Ovary (tissue), 9 donors: ENCODE measurements around the gene ZNF423. TPM values are rescaled to one million over a fixed set of nuclear protein-coding genes. Genes with fewer than 3 reads are reported as not detected.

Experiments
- DNase-seq, 5 donors: peaks; one replicate each; pipeline ENCODE4 v3.0.0-alpha.2; 2019 to 2020
- H3K27ac ChIP-seq, 2 donors: fragments of 200-600 bp; one replicate each; pipeline versions ENCODE4 v1.5.1 to v1.8.0; 2019 to 2022
- H3K27me3 ChIP-seq: fragments of 200-600 bp; one replicate; pipeline ENCODE4 v1.8.0; 2022
- H3K36me3 ChIP-seq: fragments of 200-600 bp; sonication (generic); one replicate; pipeline ENCODE4 v1.5.1; 2019
- H3K4me1 ChIP-seq: one replicate; pipeline ENCODE4 v1.8.1; 2013; ENCODE audit warnings: mild to moderate bottlenecking, moderate library complexity; ENCODE audit not compliant: insufficient read depth
- H3K4me3 ChIP-seq: fragments of 200-600 bp; sonication (generic); one replicate; pipeline ENCODE4 v1.5.1; 2017
- H3K9me3 ChIP-seq, 2 donors: fragments of 200-600 bp in 1 of 2; sonication (generic) in 1 of 2; one replicate each; pipeline versions ENCODE4 v1.5.1 to v1.8.1; 2013 to 2019; ENCODE audit warnings: mild to moderate bottlenecking in 1 of 2, moderate library complexity in 1 of 2
- EP300 ChIP-seq: sonication (generic); formaldehyde crosslinking; IDR thresholded peaks from one replicate; pipeline ENCODE4 v1.6.1; 2017; ENCODE audit warnings: antibody characterized with exemption
- POLR2A ChIP-seq: fragments of 450-650 bp; IDR thresholded peaks from one replicate; pipeline ENCODE4 v1.6.1; 2017; ENCODE audit warnings: antibody characterized with exemption, mild to moderate bottlenecking, moderate library complexity
- WGBS, 3 donors: extraction: QIAGEN DNeasy Blood & Tissue Kit in 1 of 3; methylation state at CpG; one replicate each; pipeline versions ENCODE4 v1.1.5 to v1.1.7; 2013 to 2017; 5-methylcytosine and 5-hydroxymethylcytosine counted together
- intact Hi-C, 4 donors: fragments of 100-400 bp; cut with DNase I; formaldehyde crosslinking; loops; one replicate each; pipeline versions ENCODE4 v1.11.0 to v1.15.1; 2022 to 2023
- polyA plus RNA-seq, 2 donors: library from polyadenylated mRNA; stranded (reverse); fragments of 200-250 nt in 1 of 2; fragments of 350-450 nt in 1 of 2; fragmentation: Illumina TruSeq in 1 of 2; extraction: RNeasy Lipid Tissue Mini Kit (QIAGEN cat#74804) in 1 of 2; gene quantifications; one replicate each; pipeline ENCODE4 v1.2.3, GENCODE V29; 2013 to 2014
- total RNA-seq, 7 donors: library from RNA; depleted of rRNA in 2 of 7; stranded (reverse); fragments of >200 nt in 2 of 7; fragmentation: NEBNext Ultra II Directional in 3 of 7; extraction: Animal tissue kit (Norgen Biotek cat#: 25700) in 3 of 7; gene quantifications; one replicate each; pipeline versions ENCODE4 v1.1.0 to v1.2.4, GENCODE V29; 2016 to 2023
- TF ChIP-seq, protein P1 (sequence below), 3 donors: fragments of 450-650 bp in 2 of 3; fragments of 200-600 bp in 1 of 3; IDR thresholded peaks; one replicate each; pipeline versions ENCODE4 v1.5.1 to v1.8.0; 2016 to 2022; ENCODE audit warnings: antibody characterized with exemption in 3 of 3, mild to moderate bottlenecking in 1 of 3
- donor health status: DM: no; HTN: no; CAD: no; lungs with moderate emphysema.
- donor health status: DM: no; HTN: no; CAD: no.
- donor health status: Bipolar disorder and iron deficiency.
- donor health status: DM: yes; HTN: yes; CAD: no.
- donor health status: DM: no; HTN: no; CAD: no.
- donor health status: DM: yes; HTN: yes; CAD: no.

ZNF423 gene
- total and polyA plus RNA-seq, 9 donors = 3.3 to 40.3 (median 12.4) TPM

DNA sequence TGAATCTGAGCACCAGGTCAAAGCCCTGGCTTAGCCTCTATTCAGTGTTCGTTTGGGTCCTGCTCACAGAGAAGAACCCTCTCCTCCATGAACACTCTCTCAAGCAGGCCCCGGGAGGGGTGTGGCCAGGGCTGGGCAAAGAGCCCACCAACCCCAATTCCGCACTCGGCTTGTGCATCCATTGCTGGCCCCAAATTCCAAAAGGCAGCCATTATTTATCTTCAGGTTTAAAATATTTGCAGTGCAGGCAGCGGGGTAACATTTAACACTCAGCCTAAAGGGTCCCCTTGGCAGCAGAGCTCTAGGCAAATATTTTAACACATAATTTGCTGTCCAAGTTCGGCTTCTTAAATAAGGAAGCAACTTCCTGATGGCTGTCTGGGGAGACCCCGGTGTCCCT is 115.7 kb downstream of the ZNF423 start:
- TF ChIP-seq POLR2A (no peak), EP300 (no peak)
- TF ChIP-seq, protein P1, sequence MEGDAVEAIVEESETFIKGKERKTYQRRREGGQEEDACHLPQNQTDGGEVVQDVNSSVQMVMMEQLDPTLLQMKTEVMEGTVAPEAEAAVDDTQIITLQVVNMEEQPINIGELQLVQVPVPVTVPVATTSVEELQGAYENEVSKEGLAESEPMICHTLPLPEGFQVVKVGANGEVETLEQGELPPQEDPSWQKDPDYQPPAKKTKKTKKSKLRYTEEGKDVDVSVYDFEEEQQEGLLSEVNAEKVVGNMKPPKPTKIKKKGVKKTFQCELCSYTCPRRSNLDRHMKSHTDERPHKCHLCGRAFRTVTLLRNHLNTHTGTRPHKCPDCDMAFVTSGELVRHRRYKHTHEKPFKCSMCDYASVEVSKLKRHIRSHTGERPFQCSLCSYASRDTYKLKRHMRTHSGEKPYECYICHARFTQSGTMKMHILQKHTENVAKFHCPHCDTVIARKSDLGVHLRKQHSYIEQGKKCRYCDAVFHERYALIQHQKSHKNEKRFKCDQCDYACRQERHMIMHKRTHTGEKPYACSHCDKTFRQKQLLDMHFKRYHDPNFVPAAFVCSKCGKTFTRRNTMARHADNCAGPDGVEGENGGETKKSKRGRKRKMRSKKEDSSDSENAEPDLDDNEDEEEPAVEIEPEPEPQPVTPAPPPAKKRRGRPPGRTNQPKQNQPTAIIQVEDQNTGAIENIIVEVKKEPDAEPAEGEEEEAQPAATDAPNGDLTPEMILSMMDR (IDR thresholded peaks at IDR 0.05) = no peak
- WGBS, 3 donors = 24 to 39% (median 35%) methylated on average over 7 of the region's 7 CpGs
- Histone ChIP-seq H3K36me3 (no peaks in the 10 kb centered on the region), H3K9me3 (no peaks in the 10 kb centered on the region), H3K4me1 (peaks cover 5% of the 10 kb centered on the region), H3K27ac (no peak overlapping the region), H3K27me3 (no peaks in the 10 kb centered on the region), H3K4me3 (no peak overlapping the region)
- peak in 2 of 5 donors; percentile 48 to 61 for DNase-seq
- intact Hi-C loops = loop anchor here in 1 of 4 donors (10.0 kb wide), 1 partner anchor 85 kb away; no protein-coding TSS in a partner anchor

DNA sequence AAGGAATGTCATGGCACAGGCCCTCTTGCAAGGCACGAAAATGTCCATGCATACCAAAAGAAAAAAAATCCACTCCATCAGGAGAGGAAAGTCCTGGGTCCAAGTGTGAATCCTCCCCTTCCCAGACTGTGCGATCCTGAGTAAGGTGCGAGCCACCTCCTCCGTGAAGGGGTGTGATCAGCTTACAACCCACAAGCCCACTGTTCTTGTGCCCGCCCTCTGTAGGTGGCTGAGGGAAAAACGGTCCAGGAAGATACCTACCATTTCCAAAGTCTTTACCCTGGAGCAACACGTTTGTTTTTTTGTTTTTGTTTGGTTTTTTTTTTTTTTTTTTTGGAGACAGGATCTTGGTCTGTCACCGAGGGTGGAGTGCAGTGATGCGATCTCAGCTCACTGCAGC is 116.5 kb downstream of the ZNF423 start:
- Histone ChIP-seq H3K9me3 (no peaks in the 10 kb centered on the region), H3K27me3 (no peaks in the 10 kb centered on the region), H3K4me3 (no peak overlapping the region), H3K4me1 (peaks cover 5% of the 10 kb centered on the region), H3K36me3 (no peaks in the 10 kb centered on the region), H3K27ac (no peak overlapping the region)
- no peak for DNase-seq
- WGBS, 3 donors = 71 to 76% (median 72%) methylated on average over 9 of the region's 9 CpGs
- TF ChIP-seq EP300 (no peak), POLR2A (no peak)
- TF ChIP-seq, protein P1 (IDR thresholded peaks at IDR 0.05) = no peak
- intact Hi-C loops = no loop called here

DNA sequence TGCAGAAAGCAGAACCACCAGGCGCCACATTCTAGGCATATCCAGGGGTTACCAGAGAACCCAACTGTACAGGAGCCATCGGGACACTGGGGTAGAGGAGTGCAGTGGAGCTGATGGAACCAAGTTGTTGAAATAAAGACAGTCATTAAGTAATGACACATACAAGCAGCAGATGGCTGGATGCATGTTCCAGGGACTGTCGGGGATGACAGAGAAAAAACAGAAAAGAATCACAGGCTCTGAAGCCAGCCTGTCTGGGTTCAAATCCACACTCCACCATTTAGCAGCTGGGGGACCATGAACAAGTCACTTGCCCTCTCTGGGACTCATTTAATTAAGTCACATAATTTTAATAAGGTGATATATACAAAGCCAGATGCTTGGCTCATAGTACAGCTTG is 117.1 kb downstream of the ZNF423 start:
- WGBS, 3 donors = 91 to 97% (median 96%) methylated on average over 3 of the region's 3 CpGs
- Histone ChIP-seq H3K27ac (no peak overlapping the region), H3K4me3 (no peak overlapping the region), H3K36me3 (no peaks in the 10 kb centered on the region), H3K9me3 (no peaks in the 10 kb centered on the region), H3K4me1 (peaks cover 5% of the 10 kb centered on the region), H3K27me3 (no peaks in the 10 kb centered on the region)
- no peak for DNase-seq
- no peak for TF ChIP-seq POLR2A
- TF ChIP-seq, protein P1 (IDR thresholded peaks at IDR 0.05) = no peak
- TF ChIP-seq EP300 = no peak
- intact Hi-C loops = no loop called here

DNA sequence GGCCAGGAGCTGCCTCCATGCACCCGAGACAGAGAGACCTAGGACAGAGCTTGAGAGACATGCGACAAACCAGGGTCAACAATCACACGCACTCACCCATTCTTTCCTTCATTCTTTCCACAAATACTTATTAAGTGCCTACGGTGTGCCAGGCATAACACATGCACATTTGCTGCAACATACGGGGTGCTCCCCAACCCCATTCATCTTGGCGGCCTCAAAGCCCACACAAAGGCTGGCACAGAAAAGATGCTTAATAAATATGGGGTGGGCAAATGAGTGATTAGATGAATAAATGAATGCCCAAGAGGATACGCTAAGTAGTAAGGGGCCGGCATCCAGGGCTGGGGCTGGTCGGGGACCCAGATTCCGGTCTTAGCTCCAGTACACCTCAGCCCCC is 117.9 kb downstream of the ZNF423 start:
- intact Hi-C loops = no loop called here
- WGBS, 3 donors = 95 to 97% (median 96%) methylated on average over 10 of the region's 10 CpGs
- no peaks in the 10 kb centered on the region for H3K36me3 ChIP-seq
- no peak for DNase-seq
- no peaks in the 10 kb centered on the region for H3K9me3 ChIP-seq
- no peak overlapping the region for H3K27ac ChIP-seq
- no peaks in the 10 kb centered on the region for H3K27me3 ChIP-seq
- TF ChIP-seq, protein P1 (IDR thresholded peaks at IDR 0.05) = no peak
- no peak for TF ChIP-seq EP300
- TF ChIP-seq POLR2A = no peak
- H3K4me1 ChIP-seq = peaks cover 5% of the 10 kb centered on the region
- no peak overlapping the region for H3K4me3 ChIP-seq
